Psoas muscle (tissue), 8 donors: ENCODE measurements around the gene KIAA1217. TPM values are rescaled to one million over a fixed set of nuclear protein-coding genes. Genes with fewer than 3 reads are reported as not detected.
A peak's percentile ranks its signal among the peaks of the same experiment; 100 is the strongest.

ENCODE experiments used
- ATAC-seq, 4 donors: fragments of 200-7000 bp; cut with Tn5 transposase; one replicate each; pipeline ENCODE4 v1.9.1; 2020; ENCODE audit warnings: moderate library complexity in 3 of 4, mild to moderate bottlenecking in 2 of 4
- DNase-seq, 2 donors: peaks; one replicate each; pipeline ENCODE4 v3.0.0-alpha.2; 2020
- H3K27ac ChIP-seq: fragments of 200-600 bp; one replicate; pipeline ENCODE4 v1.8.0; 2022
- H3K27me3 ChIP-seq, 3 donors: fragments of 200-600 bp in 1 of 3; one replicate each; pipeline versions ENCODE4 v1.6.1 to v1.8.0; 2013 to 2022; ENCODE audit warnings: low read length in 2 of 3, mild to moderate bottlenecking in 2 of 3, moderate library complexity in 1 of 3; ENCODE audit not compliant: insufficient read depth in 3 of 3
- H3K36me3 ChIP-seq, 2 donors: fragments of 200-600 bp in 1 of 2; one replicate each; pipeline versions ENCODE4 v1.6.1 to v1.8.0; 2013 to 2022; ENCODE audit warnings: low read depth in 1 of 2, mild to moderate bottlenecking in 1 of 2, moderate library complexity in 1 of 2; ENCODE audit not compliant: insufficient read depth in 1 of 2
- H3K4me1 ChIP-seq: fragments of 200-600 bp; one replicate; pipeline ENCODE4 v1.8.0; 2022
- H3K4me3 ChIP-seq: fragments of 200-600 bp; one replicate; pipeline ENCODE4 v1.8.0; 2022; ENCODE audit warnings: mild to moderate bottlenecking
- H3K9me3 ChIP-seq: fragments of 200-600 bp; one replicate; pipeline ENCODE4 v1.8.0; 2022
- CTCF ChIP-seq: fragments of 200-600 bp; IDR thresholded peaks from one replicate; pipeline ENCODE4 v1.8.0; 2022; ENCODE audit warnings: antibody characterized with exemption
- WGBS, 3 donors: extraction: QIAGEN DNeasy Blood & Tissue Kit; methylation state at CpG; one replicate each; pipeline versions ENCODE4 v1.1.6 to v1.1.7; 2013; 5-methylcytosine and 5-hydroxymethylcytosine counted together
- intact Hi-C, 2 donors: fragments of 100-400 bp; cut with DNase I; formaldehyde crosslinking; loops; one replicate each; pipeline versions ENCODE4 v1.11.0 to v1.14.2; 2022
- polyA plus RNA-seq, 3 donors: library from polyadenylated mRNA; stranded (reverse); fragments of 200-250 nt; gene quantifications; one replicate each; pipeline ENCODE4 v1.2.3, GENCODE V29; 2013
- total RNA-seq, 4 donors: library from RNA; stranded (reverse); fragmentation: NEBNext Ultra II Directional in 2 of 4; extraction: Animal tissue kit (Norgen Biotek cat#: 25700) in 2 of 4; gene quantifications; one replicate each; pipeline versions ENCODE4 v1.2.1 to v1.2.4, GENCODE V29; 2021 to 2023
- donor health status: healthy with polysubstance abuse.
- donor health status: DM: no; HTN: no; CAD: no; lungs with moderate emphysema.
- donor health status: Bipolar disorder and iron deficiency.
- donor health status: healthy.
- donor health status: DM: yes; HTN: yes; CAD: no.
- donor health status: DM: no; HTN: no; CAD: no.
- donor health status: DM: no; HTN: no; CAD: no.
- donor health status: DM: yes; HTN: yes; CAD: no.

Gene KIAA1217
- total and polyA plus RNA-seq, 7 donors, result 8.9 to 169 (median 65.9) TPM

GRCh38 chr10:24462889-24463552 is 254.1 kb downstream of the KIAA1217 start:
- ATAC-seq (peak in 2 of 4 donors; percentile 24 to 46), DNase-seq (no peak)
- no peaks in the 10 kb centered on the region for H3K27me3 ChIP-seq
- H3K36me3 ChIP-seq, result no peaks in the 10 kb centered on the region
- intact Hi-C loops, result no loop called here
- peak overlapping the region; percentile 90 for H3K27ac ChIP-seq
- WGBS, 3 donors, result 53 to 73% (median 62%) methylated on average over 6 of the region's 6 CpGs
- H3K4me1 ChIP-seq, result peaks cover 66% of the 10 kb centered on the region
- no peak overlapping the region for H3K4me3 ChIP-seq
- no peaks in the 10 kb centered on the region for H3K9me3 ChIP-seq
- peak; percentile 29 for TF ChIP-seq CTCF

DNA sequence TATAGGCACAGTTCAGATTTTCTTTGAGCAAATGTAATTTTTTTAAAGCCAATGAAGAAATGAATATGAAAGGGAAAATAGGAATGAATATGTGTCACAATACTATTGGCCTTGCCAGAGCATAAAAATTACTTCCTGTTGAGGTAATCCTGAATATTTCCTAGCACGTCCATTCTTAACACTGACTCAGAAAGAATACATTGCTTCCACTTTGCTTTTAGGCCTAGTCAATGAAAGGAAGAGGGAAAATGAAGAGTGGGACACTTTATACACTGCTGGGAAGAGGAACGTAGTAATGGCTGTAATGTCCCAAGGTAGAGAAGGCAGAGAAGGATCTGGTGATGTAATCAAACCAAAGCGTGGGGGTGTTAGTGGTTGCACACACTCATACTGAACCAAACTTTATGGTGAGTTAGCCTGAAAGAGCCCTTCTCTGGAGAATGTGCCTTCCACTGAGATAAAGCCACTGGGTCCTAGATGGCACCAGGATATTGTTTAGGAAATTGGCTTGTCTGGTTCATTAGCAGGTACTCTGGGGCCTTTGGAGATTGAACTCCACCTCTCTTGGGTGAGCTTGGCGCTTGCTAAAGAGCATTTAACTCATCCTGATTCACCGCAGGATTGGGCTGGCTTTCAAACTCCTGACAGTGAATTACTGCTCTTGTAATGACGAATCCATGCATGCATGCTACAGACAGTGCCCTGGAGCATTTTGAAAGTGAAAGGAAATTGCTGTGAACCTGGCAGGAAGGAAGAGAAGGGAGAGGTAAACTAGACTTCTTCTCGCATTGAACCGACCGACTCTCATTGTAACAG is 254.9 kb downstream of the KIAA1217 start:
- Histone ChIP-seq H3K9me3 (no peaks in the 10 kb centered on the region), H3K27ac (peak overlapping the region; percentile 90), H3K27me3 (no peaks in the 10 kb centered on the region), H3K36me3 (no peaks in the 10 kb centered on the region), H3K4me3 (peak overlapping the region; percentile 2), H3K4me1 (peaks cover 70% of the 10 kb centered on the region)
- intact Hi-C loops, result no loop called here
- TF ChIP-seq CTCF, result no peak
- ATAC-seq (peak; percentile 21 to 81 (median 67)), DNase-seq (peak in 1 of 2 donors; percentile 47)
- WGBS, 3 donors, result 37 to 52% (median 51%) methylated on average over 9 of the region's 9 CpGs

DNA sequence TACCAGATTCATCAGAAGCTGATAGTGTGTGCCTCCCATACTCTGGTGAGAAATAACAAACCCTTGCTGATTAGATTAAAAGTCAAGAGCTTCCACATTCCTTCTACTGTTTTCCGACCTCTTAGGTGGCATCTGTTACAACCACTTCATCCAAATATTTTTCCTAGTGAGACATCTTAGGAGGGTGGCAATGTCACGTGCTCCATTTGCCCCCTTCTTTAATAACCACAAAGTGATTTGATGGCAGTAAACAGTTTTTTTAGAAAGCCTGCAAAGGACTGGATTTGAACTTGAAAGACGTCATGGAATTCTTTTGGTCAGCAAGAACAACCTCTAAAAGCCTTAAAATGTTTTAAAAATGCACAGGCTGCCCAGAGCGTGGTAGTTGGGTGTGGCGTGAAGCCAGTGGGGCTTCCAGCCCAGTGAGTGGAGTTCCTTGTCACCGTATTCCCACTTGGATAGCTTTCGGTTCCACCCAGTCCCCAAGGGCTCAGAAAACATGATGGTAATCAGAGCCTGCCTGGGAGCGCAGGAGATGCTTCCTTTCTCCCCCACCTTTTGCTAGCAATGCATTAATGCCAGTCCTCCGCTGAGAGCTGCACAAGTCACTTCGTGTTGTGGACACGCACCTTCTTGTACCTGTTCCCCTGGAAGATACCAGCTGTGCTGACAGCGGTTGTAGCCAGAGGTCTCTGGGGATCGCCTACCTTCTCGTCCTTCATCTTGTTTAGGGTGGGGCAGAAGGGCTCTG is 256.4 kb downstream of the KIAA1217 start:
- DNase-seq (no peak), ATAC-seq (no peak)
- WGBS, 3 donors, result 56 to 73% (median 58%) methylated on average over 14 of the region's 14 CpGs
- H3K4me1 ChIP-seq, result peaks cover 65% of the 10 kb centered on the region
- peak overlapping the region; percentile 61 for H3K4me3 ChIP-seq
- TF ChIP-seq CTCF, result no peak
- no peaks in the 10 kb centered on the region for H3K27me3 ChIP-seq
- no peaks in the 10 kb centered on the region for H3K9me3 ChIP-seq
- peak overlapping the region; percentile 90 for H3K27ac ChIP-seq
- intact Hi-C loops, result no loop called here
- no peaks in the 10 kb centered on the region for H3K36me3 ChIP-seq

- Histone ChIP-seq H3K4me3 (peak overlapping the region; percentile 61), H3K27me3 (no peaks in the 10 kb centered on the region), H3K27ac (peak overlapping the region; percentile 90), H3K36me3 (no peaks in the 10 kb centered on the region), H3K4me1 (peaks cover 62% of the 10 kb centered on the region), H3K9me3 (no peaks in the 10 kb centered on the region)
- 63 to 77% (median 63%) methylated on average over 16 of the region's 16 CpGs for WGBS, 3 donors
- intact Hi-C loops, result no loop called here
- no peak for TF ChIP-seq CTCF
- ATAC-seq, result peak; percentile 64 to 78 (median 69)
- DNase-seq, result no peak
Measured at GRCh38 chr10:24465891-24466818, 257.2 kb downstream of the KIAA1217 start.
